K562 (cell line): ENCODE measurements around the gene GPR4. TPM values are rescaled to one million over a fixed set of nuclear protein-coding genes. Genes with fewer than 3 reads are reported as not detected.

Experiments used
- CTCF ChIP-seq, 3 experiments: IDR thresholded peaks in 2 of 3; conservative IDR thresholded peaks in 1 of 3; 2 replicates each; pipeline ENCODE4 v1.5.1; 2011 to 2012; ENCODE audit warnings: low read length in 3 of 3, mild to moderate bottlenecking in 3 of 3, control low read depth in 2 of 3, improper control_type of control experiment in 1 of 3, inconsistent platforms in 1 of 3, low read depth in 1 of 3, mixed read lengths in 1 of 3, moderate library complexity in 1 of 3; ENCODE audit not compliant: insufficient read depth in 2 of 3
- CXXC5 ChIP-seq: fragments of 250-450 bp; sonication (Bioruptor Pico); IDR thresholded peaks from 2 replicates; pipeline ENCODE4 v1.8.0; 2022; ENCODE audit warnings: inconsistent platforms, mild to moderate bottlenecking, moderate library complexity
- E2F3 ChIP-seq: fragments of 250-450 bp; sonication (Bioruptor Pico); IDR thresholded peaks from 2 replicates; pipeline ENCODE4 v1.4.0; 2020; ENCODE audit warnings: mild to moderate bottlenecking
- HDAC1 ChIP-seq, 2 experiments: fragments of 450-650 bp; IDR thresholded peaks; 2 replicates each; pipeline ENCODE4 v1.6.1; 2016 to 2017; ENCODE audit warnings: inconsistent platforms in 1 of 2, mild to moderate bottlenecking in 1 of 2, moderate library complexity in 1 of 2
- HNRNPK ChIP-seq: fragments of 200-400 bp; formaldehyde crosslinking; IDR thresholded peaks from one replicate; pipeline ENCODE4 v1.6.1; 2018; ENCODE audit warnings: mild to moderate bottlenecking, low read depth, low read length; ENCODE audit not compliant: poor library complexity, severe bottlenecking
- MEF2D ChIP-seq: conservative IDR thresholded peaks from 2 replicates; pipeline ENCODE4 v1.6.1; 2016; ENCODE audit warnings: low read depth, missing genetic modification characterization, missing compliant biosample characterization
- PCBP1 ChIP-seq: fragments of 200-400 bp; formaldehyde crosslinking; IDR thresholded peaks from 2 replicates; pipeline ENCODE4 v1.6.1; 2018; ENCODE audit warnings: mild to moderate bottlenecking, low read depth, low read length; ENCODE audit not compliant: poor library complexity, severe bottlenecking
- PHF21A ChIP-seq: fragments of 450-650 bp; IDR thresholded peaks from 2 replicates; pipeline ENCODE4 v1.6.1; 2017; ENCODE audit warnings: low read depth, borderline replicate concordance
- RFX1 ChIP-seq: fragments of 450-650 bp; IDR thresholded peaks from 2 replicates; pipeline ENCODE4 v1.6.1; 2016; ENCODE audit warnings: mild to moderate bottlenecking, moderate library complexity
- WHSC1 ChIP-seq: IDR thresholded peaks from one replicate; pipeline ENCODE4 v1.6.1; 2012; ENCODE audit warnings: low read length, control low read depth, inconsistent platforms
- ZNF239 ChIP-seq: fragments of 250-450 bp; sonication (Bioruptor Pico); IDR thresholded peaks from 2 replicates; pipeline ENCODE4 v1.4.0; 2020; ENCODE audit warnings: mild to moderate bottlenecking
- ZSCAN32 ChIP-seq: fragments of 450-650 bp; formaldehyde crosslinking; IDR thresholded peaks from 2 replicates; pipeline ENCODE4 v1.4.0; 2020; ENCODE audit warnings: mild to moderate bottlenecking, moderate library complexity
- polyA plus RNA-seq, 8 experiments: library from polyadenylated mRNA; depleted of rRNA in 4 of 8; stranded (reverse) in 5 of 8; unstranded in 3 of 8; fragments of >200 nt; fragmentation: Nextera tagmentation in 2 of 8; fragmentation: Illumina TruSeq in 1 of 8; extraction: Ambion mirVana in 2 of 8; extraction: Trizol in 1 of 8; gene quantifications; 2 replicates each; pipeline versions ENCODE4 v1.2.1 to v1.2.3, GENCODE V29; 2011 to 2014; ENCODE audit warnings: inconsistent platforms in 1 of 8, missing spikeins in 1 of 8
- total RNA-seq, 7 experiments: library from RNA; depleted of rRNA in 6 of 7; stranded (reverse); fragments of >200 nt in 6 of 7; fragmentation: Illumina TruSeq in 2 of 7; extraction: Trizol in 2 of 7; gene quantifications; 2 replicates each; pipeline versions ENCODE4 v1.2.1 to v1.2.3, GENCODE V29; 2011 to 2021; ENCODE audit warnings: low replicate concordance in 1 of 7
- TF ChIP-seq, protein P1 (sequence below): fragments of 250-450 bp; sonication (Bioruptor Pico); IDR thresholded peaks from 2 replicates; pipeline ENCODE4 v1.4.0; 2020
- TF ChIP-seq, protein P2 (sequence below): sonication (generic); formaldehyde crosslinking; IDR thresholded peaks from 2 replicates; pipeline ENCODE4 v1.8.1; 2023; ENCODE audit warnings: missing genetic modification reagents, mild to moderate bottlenecking, borderline replicate concordance

Gene GPR4
- total and polyA plus RNA-seq, 9 of the 15 experiments (the other 6 are each of a cell fraction or from before 2014, with no cell fraction given): 0.03 to 0.09 (median 0.04) TPM; not detected in 5

- TF ChIP-seq PCBP1: peak; percentile 51
- TF ChIP-seq ZSCAN32 (CRISPR knock-in tag): no peak
- TF ChIP-seq HDAC1 (IDR thresholded peaks at IDR 0.05): peak in 1 of 2 experiments; percentile 20; a peak in 1 of 4 replicates
- TF ChIP-seq E2F3 (CRISPR knock-in tag): no peak
- no peak for TF ChIP-seq CTCF (IDR thresholded peaks at IDR 0.05 in 2 of 3, conservative IDR thresholded peaks at IDR 0.05 in 1 of 3; ENCODE audit: insufficient read depth in 2 of 3, low read depth in 1 of 3, low read length in 3 of 3)
- TF ChIP-seq PHF21A: no peak
- 0 out of 2 replicates have a peak, but pooled peaks have one; percentile 2 for TF ChIP-seq CXXC5 (CRISPR knock-in tag)
- TF ChIP-seq, protein P1, sequence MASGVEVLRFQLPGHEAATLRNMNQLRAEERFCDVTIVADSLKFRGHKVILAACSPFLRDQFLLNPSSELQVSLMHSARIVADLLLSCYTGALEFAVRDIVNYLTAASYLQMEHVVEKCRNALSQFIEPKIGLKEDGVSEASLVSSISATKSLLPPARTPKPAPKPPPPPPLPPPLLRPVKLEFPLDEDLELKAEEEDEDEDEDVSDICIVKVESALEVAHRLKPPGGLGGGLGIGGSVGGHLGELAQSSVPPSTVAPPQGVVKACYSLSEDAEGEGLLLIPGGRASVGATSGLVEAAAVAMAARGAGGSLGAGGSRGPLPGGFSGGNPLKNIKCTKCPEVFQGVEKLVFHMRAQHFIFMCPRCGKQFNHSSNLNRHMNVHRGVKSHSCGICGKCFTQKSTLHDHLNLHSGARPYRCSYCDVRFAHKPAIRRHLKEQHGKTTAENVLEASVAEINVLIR (CRISPR knock-in tag): no peak
- TF ChIP-seq ZNF239 (CRISPR knock-in tag): no peak
- no peak for TF ChIP-seq HNRNPK
- no peak for TF ChIP-seq WHSC1
- TF ChIP-seq MEF2D (tag): no peak
- TF ChIP-seq, protein P2, sequence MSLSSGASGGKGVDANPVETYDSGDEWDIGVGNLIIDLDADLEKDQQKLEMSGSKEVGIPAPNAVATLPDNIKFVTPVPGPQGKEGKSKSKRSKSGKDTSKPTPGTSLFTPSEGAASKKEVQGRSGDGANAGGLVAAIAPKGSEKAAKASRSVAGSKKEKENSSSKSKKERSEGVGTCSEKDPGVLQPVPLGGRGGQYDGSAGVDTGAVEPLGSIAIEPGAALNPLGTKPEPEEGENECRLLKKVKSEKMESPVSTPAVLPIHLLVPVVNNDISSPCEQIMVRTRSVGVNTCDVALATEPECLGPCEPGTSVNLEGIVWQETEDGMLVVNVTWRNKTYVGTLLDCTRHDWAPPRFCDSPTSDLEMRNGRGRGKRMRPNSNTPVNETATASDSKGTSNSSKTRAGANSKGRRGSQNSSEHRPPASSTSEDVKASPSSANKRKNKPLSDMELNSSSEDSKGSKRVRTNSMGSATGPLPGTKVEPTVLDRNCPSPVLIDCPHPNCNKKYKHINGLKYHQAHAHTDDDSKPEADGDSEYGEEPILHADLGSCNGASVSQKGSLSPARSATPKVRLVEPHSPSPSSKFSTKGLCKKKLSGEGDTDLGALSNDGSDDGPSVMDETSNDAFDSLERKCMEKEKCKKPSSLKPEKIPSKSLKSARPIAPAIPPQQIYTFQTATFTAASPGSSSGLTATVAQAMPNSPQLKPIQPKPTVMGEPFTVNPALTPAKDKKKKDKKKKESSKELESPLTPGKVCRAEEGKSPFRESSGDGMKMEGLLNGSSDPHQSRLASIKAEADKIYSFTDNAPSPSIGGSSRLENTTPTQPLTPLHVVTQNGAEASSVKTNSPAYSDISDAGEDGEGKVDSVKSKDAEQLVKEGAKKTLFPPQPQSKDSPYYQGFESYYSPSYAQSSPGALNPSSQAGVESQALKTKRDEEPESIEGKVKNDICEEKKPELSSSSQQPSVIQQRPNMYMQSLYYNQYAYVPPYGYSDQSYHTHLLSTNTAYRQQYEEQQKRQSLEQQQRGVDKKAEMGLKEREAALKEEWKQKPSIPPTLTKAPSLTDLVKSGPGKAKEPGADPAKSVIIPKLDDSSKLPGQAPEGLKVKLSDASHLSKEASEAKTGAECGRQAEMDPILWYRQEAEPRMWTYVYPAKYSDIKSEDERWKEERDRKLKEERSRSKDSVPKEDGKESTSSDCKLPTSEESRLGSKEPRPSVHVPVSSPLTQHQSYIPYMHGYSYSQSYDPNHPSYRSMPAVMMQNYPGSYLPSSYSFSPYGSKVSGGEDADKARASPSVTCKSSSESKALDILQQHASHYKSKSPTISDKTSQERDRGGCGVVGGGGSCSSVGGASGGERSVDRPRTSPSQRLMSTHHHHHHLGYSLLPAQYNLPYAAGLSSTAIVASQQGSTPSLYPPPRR: no peak
- peak; percentile 99 for TF ChIP-seq RFX1
Observed at GRCh38 chr19:45645068-45645630, 43.1 kb upstream of the GPR4 start (continued).
